OCI-LY1 (cell line): ENCODE measurements around the gene ACER3.

Experiments
- EZH2 ChIP-seq: fragments of 200-600 bp; sonication (generic), shearing (Covaris generic); IDR thresholded peaks from 2 replicates; pipeline ENCODE4 v1.8.0; 2017; ENCODE audit warnings: borderline replicate concordance, mixed run types, mild to moderate bottlenecking, antibody characterized with exemption, low read length, moderate library complexity, mixed read lengths
- TF ChIP-seq, protein P1 (sequence below): fragments of 200-600 bp; sonication (generic), shearing (Covaris generic); IDR thresholded peaks from 2 replicates; pipeline ENCODE4 v1.5.1; 2017; ENCODE audit warnings: mild to moderate bottlenecking, antibody characterized with exemption, low read length, moderate library complexity, mixed read lengths

DNA sequence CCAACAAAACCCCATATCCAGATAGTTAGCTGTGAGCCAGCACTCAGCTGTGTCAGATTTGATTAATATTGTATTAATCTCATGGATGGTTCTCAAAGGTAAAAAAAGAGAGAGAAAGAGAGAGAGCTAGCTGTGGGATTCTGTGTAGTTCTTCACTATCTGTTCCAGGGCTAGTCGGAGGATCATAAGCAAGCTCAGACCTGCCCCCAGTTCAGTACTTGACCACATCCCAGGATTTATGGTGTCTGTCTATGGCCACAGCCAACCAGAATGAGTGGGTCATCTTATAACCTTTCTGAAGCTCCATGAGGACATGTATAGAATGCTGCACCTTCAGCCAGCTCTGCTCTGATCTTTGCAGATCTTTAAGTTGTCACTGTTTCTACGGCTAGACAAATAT lies 160.0 kb downstream of the ACER3 start:
- TF ChIP-seq, protein P1, sequence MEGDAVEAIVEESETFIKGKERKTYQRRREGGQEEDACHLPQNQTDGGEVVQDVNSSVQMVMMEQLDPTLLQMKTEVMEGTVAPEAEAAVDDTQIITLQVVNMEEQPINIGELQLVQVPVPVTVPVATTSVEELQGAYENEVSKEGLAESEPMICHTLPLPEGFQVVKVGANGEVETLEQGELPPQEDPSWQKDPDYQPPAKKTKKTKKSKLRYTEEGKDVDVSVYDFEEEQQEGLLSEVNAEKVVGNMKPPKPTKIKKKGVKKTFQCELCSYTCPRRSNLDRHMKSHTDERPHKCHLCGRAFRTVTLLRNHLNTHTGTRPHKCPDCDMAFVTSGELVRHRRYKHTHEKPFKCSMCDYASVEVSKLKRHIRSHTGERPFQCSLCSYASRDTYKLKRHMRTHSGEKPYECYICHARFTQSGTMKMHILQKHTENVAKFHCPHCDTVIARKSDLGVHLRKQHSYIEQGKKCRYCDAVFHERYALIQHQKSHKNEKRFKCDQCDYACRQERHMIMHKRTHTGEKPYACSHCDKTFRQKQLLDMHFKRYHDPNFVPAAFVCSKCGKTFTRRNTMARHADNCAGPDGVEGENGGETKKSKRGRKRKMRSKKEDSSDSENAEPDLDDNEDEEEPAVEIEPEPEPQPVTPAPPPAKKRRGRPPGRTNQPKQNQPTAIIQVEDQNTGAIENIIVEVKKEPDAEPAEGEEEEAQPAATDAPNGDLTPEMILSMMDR: no peak
- no peak for TF ChIP-seq EZH2
